GM21423 (cell line): Measurements from ENCODE around the gene SCGB1C2.

Experiments
- ATAC-seq: cut with Tn5 transposase; IDR thresholded peaks from one replicate; pipeline ENCODE4 v1.9.1; 2021; ENCODE audit warnings: mild to moderate bottlenecking, moderate library complexity; ENCODE audit not compliant: unreplicated experiment

Gene SCGB1C2

DNA sequence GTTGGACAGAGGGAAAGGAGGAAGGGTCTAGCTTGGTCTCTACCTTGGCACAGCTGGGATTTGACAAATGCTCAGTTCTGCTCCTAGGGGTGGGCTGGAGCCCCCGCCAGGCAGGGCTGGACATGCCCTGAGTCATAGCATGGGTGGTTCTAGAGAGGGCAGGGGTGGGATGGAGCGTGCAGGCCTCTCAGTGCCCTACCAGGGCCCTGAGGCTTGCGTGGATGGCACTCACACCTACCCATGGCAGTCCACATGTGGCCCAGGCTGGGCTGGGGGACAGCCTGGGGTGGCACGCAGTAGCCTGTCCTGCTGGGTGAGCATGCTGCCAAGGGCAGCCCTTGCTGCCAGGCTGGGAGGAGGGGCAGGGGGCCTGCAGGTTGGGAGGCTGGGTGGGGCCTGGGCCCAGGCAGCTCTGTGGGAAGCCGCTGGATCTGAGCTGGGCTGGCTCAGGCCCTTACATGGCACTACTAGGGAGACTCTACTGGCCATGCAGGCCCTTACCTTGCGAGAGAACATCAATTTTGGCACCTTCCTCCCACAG is 32.8 kb downstream of the SCGB1C2 start:
- no peak for ATAC-seq

DNA sequence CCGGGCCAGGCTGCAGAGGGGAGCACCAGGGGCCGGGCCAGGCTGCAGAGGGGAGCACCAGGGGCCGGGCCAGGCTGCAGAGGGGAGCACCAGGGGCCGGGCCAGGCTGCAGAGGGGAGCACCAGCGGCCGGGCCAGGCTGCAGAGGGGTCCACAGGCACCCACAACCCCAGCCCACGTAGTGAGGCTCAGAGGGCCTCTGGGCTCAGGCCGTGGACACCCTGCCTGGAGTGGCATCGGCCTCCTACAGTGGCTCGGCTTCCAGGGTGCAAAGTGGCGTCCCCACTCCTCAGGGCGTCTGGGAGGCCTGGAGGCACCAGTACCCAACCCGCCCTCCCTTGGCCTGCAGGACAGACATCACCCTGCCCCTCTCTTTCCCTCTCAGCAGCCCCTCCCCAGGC is 34.5 kb downstream of the SCGB1C2 start:
- ATAC-seq: no peak

DNA sequence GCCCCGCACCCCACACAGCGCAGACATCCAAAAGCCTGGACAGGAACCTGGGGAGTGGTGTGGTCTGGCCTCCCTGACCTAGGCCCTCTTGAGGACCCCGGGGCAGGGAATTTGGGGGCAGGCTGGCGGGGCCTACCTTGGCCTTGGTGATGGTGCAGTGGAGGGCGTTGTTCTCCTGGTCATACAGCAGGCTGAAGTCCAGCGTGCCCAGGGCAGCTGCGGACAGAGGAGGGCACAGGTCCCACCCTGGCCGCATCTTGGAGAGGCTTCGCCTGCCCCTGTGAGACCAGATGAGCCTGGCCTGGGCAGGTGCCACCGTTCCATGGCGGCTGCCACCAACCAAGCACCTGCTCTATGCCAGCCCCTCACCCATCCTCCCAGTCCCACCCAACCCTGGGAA is 35.0 kb downstream of the SCGB1C2 start:
- ATAC-seq: no peak

DNA sequence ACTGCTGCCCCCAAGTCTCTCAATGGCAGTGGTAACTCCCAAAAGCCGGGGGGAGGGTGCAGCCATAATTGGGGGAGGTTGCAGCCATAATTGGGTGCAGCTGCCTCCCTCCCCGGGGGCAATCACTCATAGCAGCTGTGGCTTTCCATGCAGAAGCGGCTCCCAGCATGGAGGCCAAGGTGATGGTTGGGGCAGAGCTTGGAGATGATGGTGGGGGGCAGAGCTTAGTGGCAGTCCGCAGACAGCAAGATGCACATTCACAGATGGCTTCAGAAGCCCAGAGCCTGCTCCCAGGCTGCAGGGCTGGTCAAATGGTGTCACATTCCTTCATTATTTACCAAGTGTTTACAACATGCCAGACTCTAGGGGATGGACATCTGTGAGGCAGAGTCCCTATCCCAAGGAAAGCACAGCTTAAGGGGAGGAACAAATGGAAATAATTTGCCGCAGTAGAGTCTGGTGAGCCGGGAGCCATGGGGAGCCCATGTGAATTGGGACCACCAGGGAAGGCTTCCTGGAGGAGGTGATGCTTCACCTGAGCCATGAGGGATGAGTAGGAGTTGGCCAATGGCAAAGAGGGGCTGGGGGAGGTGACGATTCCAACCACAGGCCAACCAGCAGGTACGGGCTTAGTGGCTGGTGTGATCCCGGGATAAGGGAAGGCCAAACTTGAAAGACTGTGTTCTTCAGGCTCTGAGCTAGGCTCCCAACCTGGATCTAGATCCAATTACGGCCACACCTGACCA is 36.0 kb downstream of the SCGB1C2 start:
- no peak for ATAC-seq

DNA sequence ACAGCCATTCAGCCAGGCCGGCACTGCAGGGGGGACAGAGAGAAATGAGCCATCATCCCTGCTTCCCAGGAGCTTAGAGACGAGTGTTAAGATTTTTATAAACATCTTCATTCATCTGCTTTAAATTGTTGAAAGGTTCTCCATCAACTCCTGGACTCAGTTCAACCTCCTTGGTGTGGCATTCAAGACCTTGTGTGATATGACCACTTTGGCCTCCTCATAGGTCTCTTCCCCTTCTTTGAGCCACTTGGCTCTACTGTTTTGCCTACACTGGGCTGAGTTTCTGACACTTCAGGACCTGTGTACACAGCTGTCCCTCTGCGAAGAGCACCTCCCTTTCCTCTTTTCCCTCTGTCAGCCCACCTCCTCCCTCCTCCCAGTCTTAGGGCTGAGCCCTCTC is 39.8 kb downstream of the SCGB1C2 start:
- no peak for ATAC-seq

DNA sequence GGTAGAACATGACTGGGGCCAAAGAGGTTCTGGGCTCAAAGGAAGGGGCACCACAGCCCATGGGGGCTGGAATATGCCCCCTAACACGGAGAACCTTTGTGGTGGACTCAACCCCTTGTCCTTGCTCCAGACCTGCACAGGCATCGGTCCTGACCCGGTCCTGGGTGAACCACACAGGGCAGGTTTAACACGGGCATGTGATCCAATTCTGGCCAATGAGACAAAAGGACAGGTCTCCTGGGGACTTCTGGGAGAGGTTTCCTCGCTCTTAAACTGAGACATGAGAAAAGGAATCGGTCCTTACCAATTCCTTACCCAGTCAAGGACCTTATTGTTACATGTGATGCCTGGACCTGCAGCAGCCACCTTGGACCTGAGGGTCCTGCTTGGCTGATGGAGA is 40.4 kb downstream of the SCGB1C2 start:
- no peak for ATAC-seq

DNA sequence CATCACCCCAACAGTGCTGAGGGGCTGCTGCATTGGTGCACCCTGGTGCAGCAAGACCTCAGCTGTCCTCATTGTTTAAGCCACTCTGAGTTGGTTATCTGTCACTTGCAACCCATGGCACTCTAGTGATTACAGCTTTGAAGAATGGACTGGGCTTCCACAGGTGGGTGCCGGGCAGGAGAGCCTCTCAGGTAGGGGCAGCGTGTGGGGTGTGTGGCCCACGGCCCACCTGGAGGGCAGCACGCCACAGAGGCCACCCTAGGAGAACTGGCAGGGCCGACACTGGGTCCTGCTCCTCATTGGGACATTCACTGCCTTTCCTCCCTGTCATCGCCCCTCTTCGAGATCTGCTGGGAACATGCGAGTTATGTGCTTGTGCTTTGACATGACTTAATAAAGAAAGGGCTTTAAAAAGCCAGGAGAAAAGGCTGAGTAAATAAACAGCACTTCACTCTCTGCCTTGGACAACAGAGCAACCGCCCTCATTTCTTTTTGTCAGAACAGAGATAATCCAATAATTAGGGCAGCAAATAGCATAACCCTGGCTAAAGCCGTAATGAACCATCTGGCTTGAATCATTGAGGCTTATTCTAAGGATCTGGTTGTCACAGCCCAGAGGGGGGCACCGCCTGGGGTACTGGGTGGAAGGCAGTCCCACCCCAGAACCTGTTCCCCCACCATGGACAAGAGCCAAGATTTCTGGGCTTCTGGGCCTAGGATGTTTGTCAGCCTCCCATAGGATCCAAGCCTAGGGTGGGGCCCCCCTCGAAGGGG is 41.1 kb downstream of the SCGB1C2 start:
- no peak for ATAC-seq

DNA sequence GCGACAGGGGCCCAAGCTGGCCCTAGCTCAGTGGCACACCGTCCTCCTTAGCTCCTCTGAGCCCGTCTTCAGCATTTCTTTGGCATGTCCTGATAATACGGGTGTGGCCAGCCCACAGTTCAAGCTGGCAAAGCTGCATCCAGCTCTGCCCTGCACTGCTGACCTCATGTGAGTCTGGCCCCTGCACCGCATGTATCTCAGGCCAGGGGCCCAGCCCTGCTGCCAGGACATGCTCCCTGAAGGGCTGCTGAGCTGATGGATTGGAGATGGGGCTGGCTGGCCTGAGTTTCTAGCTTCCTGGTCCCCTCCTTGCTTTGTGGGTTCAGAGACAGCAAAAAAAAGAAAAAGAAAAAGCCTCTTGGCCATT is 41.7 kb downstream of the SCGB1C2 start:
- no peak for ATAC-seq

DNA sequence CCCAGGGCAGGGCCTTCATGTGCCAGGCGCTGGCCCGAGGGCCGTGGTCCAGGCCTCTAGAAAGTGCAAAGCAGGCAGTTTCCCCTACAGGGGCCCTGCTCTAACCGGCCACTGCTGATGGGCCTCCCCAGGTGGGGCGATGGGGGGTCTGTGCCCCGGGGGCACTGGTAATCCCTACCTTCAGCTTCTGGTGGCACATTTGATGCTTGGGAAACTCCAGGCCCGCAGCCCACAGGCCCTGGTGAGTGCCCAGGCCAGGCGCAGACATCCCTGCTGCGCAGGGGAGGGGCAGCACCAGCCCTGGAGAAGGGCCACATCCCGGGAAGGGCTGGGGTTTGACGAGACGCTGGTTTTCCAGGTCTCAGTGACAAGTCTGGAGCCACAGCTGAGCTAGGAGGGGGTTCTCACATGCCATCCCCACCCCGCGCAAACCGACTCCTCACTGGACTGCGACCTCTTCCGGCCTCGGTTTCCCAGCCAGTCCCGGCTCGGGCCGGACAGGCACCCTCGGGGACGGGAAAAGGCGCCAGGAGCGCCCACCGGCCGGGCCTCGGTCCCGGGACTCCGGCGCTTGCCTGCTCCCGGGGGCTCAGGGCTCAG is 42.5 kb downstream of the SCGB1C2 start:
- ATAC-seq: no peak

DNA sequence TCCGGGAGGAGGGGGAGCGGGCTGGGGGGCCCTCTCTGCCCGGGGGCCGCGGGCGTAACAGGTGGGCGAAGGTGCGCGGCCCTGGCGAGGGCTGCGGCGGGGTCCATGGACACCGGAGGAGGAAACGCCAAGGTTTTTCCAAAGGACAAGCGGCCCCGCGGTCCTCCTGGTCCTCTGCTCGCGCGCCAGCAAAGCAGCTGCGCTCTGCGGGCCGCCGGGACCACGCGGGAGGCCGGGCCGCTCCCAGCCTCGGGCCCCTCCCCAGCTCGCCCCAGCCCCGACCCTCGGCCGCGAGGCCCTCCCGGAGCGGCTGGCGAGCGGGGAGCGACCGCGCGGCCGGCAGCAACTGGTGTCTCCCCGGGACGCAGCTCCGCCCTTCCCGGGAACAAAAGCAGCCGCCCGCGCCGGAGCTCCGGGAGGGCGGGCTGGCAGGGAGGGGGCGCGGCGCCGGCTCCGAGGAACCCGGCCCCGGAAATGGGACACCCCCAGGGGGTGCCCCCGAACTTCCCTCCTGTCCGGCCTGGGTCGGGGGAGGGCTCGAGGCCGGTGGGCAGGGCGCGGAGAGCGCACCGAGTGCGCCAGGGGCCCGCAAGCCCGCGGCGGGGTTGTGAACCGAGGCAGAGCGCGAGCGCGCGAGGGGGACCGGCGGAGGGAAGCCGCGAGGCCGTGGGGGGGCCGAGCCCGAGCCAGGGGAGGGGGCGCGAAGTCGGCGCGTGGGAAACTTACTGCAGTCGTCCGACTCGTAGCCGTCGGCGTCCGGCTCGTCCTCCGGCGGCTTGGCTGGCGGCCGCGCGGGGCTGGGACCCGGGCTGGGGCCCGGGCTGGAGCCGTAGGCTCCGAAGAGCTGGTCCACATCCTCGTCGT is 43.2 kb downstream of the SCGB1C2 start:
- no peak for ATAC-seq

DNA sequence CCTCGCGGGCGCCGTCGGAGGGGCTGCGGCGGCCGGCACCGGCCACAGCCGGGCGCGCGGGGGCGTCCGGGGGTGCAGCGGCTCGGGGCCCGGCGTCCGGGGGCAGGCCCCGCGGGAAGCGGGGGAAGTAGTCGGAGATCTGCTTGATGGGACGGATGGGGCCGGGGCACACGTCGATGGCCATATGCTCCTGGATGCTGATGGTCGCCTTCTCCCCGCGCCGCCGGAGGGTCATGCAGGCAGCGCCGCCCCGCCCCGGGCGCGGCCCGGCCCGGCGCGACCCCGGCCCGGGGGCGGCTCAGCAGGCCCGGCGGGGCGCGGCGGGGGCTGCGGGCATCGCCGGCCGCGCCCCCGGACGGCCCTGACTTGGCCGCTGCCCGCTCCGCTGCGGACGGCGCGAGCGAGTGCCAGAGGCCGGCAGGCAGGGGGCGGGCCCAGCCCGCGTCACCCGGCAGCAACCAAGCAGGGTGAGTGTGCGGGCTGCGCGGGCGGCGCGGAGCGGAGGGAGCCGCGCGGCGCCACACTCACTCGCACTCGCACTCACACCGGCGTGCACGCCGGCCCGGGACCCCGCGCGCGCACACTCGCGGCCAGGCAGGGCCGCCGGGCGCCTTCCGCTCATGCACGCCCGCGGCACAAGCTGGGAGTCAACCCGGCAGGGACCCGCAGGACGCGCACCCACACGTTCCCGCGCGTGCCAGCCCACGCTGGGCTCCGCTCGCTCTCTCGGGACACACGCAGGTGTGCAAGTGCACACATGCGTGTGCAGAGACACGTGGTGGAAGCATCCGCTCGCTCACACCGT is 44.1 kb downstream of the SCGB1C2 start, which contains the start of gene DOC2B:
Gene DOC2B, minus strand, starts transcription at position 406 of the 805 bp plus-strand sequence. Its CDS starts 171 bp downstream, at position 235.
- no peak for ATAC-seq

DNA sequence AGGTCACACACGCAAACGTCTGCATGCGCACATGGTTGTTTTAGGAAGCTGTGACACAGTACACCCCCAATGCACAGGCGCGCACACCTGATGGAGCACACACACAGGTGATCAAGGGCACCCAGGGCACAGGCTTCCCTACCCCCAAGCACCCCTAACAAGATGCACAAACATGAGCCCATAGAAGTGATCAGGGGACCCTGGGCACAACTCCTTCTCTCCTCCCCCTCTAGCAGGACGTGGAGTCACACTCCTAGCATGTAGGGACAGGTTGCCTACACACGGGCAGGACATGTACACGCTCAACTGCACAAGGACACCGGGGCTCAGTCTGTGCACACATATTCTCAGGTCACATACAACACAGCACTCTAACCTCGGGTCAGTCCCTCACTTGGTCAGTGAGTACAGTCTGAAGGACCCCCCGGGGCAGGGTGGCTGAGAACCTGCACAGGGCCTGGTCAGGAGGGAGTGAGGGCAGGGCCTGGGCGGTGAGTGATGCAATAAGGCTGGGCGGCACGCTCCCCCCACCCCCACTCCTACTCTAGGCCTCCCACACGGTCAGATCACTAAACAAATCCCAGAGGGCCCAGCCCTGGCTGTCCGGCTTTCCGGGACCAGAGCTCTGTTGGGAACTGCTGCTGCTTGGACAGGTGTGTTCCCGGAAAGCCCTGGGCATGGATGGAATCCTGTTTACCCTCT is 44.8 kb downstream of the SCGB1C2 start:
- no peak for ATAC-seq

DNA sequence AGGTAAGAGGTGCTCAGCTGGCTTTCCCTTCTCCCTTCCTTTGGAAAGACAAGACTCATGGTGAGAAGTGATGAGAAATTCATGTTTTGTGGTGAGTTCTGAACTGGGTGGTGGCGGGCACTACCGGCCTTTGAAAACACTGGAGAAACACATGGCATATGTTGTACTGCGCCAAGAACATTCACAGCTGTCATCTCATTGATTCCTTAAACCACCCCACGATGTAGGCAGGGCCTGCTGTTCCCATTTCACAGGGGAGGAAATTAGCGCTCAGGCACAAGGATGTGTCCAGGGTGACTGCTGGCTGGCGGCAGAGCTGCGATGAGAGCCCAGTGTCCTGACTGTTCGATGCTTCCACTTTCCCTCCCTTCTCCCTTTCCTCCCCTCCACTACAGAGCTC is 45.7 kb downstream of the SCGB1C2 start:
- ATAC-seq: no peak

DNA sequence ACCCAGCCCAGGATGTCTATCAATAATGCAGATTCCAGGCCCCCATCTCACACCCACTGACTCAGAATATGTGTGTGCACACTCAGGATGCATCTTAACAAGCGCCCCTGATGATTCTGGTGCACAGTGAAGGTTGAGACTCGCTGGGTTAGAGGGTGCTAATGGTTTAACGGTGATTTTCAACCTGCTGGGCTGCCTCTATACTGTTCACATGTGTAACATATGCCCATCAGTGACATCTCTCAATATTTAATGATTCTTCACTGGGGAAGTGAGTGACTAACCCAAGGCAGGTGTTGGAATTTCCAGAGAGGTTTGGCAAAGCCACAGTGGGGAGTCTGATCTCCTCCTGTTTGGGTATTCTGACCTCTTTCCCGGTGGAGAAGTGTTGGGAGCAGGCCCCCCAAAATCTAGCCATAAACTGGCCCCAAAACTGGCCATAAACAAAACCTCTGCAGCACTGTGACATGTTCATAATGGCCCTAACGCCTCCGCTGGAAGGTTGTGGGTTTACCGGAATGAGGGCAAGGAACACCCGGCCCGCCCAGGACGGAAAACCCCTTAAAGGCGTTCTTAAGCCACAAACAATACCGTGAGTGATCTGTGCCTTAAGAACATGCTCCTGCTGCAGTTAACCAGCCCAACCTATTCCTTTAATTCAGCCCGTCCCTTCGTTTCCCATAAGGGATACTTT is 48.2 kb downstream of the SCGB1C2 start:
- no peak for ATAC-seq

DNA sequence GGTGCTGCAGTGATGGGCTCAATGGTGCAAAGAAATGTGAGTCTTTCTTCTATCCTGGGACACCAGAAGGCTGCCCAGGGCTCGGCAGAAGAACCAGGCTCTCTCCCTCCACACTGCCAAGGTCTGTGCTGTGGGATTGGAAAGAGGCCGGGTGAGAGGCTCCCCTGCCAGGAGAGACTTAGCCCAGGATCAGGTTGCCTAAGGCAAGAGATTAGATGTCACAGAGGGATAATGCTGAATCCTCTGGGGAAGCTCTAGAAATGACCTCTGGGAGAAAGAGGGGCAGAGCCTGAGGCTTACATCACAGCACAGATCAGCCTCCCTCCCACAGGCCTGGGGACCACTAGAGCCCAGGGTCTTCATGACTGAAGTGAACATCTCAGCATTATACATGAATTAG is 49.8 kb downstream of the SCGB1C2 start:
- ATAC-seq: no peak
